ENCODE results near the gene CXCR6. TPM values are rescaled to one million over a fixed set of nuclear protein-coding genes. Genes with fewer than 3 reads are reported as not detected.

CXCR6 gene
- total and polyA plus RNA-seq, 2 of the 13 experiments (the other 11 are each of a cell fraction or from before 2014, with no cell fraction given) = not detected

GRCh38 chr3:45995236-45996192 is 52.2 kb downstream of the CXCR6 start, which contains the start of gene FYCO1 (continued):
- TF ChIP-seq HDAC1 (CRISPR knock-in tag; IDR thresholded peaks at IDR 0.05) = peak; percentile 83
- no peak for TF ChIP-seq RFXAP (CRISPR knock-in tag; IDR thresholded peaks at IDR 0.05; ENCODE audit: borderline replicate concordance)
- TF ChIP-seq NFAT5 (CRISPR knock-in tag; IDR thresholded peaks at IDR 0.05) = no peak
- no peak; the same call in 1 of the 2 replicates for TF ChIP-seq ZNF816 (CRISPR knock-in tag; IDR thresholded peaks at IDR 0.05; ENCODE audit: borderline replicate concordance)
- TF ChIP-seq HMG20B (CRISPR knock-in tag; conservative IDR thresholded peaks at IDR 0.05) = no peak
- TF ChIP-seq CTCF (CRISPR knock-in tag; IDR thresholded peaks at IDR 0.05) = peak; percentile 22; the same call in 1 of the 2 replicates
- TF ChIP-seq, protein P1, sequence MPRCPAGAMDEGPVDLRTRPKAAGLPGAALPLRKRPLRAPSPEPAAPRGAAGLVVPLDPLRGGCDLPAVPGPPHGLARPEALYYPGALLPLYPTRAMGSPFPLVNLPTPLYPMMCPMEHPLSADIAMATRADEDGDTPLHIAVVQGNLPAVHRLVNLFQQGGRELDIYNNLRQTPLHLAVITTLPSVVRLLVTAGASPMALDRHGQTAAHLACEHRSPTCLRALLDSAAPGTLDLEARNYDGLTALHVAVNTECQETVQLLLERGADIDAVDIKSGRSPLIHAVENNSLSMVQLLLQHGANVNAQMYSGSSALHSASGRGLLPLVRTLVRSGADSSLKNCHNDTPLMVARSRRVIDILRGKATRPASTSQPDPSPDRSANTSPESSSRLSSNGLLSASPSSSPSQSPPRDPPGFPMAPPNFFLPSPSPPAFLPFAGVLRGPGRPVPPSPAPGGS (CRISPR knock-in tag; IDR thresholded peaks at IDR 0.05) = peak; percentile 29; the same call in 1 of the 2 replicates
- peak; percentile 80; the same call in 1 of the 2 replicates for TF ChIP-seq KDM2A (CRISPR knock-in tag; IDR thresholded peaks at IDR 0.05; ENCODE audit: borderline replicate concordance, low read depth)
- TF ChIP-seq MXD4 (CRISPR knock-in tag; IDR thresholded peaks at IDR 0.05) = no peak
- TF ChIP-seq, protein P2, sequence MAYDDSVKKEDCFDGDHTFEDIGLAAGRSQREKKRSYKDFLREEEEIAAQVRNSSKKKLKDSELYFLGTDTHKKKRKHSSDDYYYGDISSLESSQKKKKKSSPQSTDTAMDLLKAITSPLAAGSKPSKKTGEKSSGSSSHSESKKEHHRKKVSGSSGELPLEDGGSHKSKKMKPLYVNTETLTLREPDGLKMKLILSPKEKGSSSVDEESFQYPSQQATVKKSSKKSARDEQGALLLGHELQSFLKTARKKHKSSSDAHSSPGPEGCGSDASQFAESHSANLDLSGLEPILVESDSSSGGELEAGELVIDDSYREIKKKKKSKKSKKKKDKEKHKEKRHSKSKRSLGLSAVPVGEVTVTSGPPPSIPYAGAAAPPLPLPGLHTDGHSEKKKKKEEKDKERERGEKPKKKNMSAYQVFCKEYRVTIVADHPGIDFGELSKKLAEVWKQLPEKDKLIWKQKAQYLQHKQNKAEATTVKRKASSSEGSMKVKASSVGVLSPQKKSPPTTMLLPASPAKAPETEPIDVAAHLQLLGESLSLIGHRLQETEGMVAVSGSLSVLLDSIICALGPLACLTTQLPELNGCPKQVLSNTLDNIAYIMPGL (CRISPR knock-in tag; IDR thresholded peaks at IDR 0.05; ENCODE audit: borderline replicate concordance in 1 of 2, low read depth in 1 of 2) = peak; percentile 55 to 83; a peak in 3 of 4 replicates
- TF ChIP-seq NCOA2 (CRISPR knock-in tag; IDR thresholded peaks at IDR 0.05) = peak; percentile 27; the same call in 1 of the 2 replicates
- TF ChIP-seq ZFP36L1 (CRISPR knock-in tag; IDR thresholded peaks at IDR 0.05) = no peak; the same call in 1 of the 2 replicates
- no peak for TF ChIP-seq ZBTB14 (CRISPR knock-in tag; IDR thresholded peaks at IDR 0.05)
- peak; percentile 84; the same call in 1 of the 2 replicates for TF ChIP-seq FOXK1 (CRISPR knock-in tag; IDR thresholded peaks at IDR 0.05; ENCODE audit: borderline replicate concordance, low read depth)
- TF ChIP-seq PLRG1 (conservative IDR thresholded peaks at IDR 0.05) = no peak
- TF ChIP-seq CAMTA2 (CRISPR knock-in tag; IDR thresholded peaks at IDR 0.05; ENCODE audit: borderline replicate concordance) = no peak
